GM21723 (cell line): ENCODE measurements around the gene NCOA7.
"Not testable (repeated sequence)": the region's sequence is repeated elsewhere in the genome, so short reads cannot be mapped to it uniquely, and the experiment has no call there.

Experiments
- ATAC-seq: cut with Tn5 transposase; IDR thresholded peaks from one replicate; pipeline ENCODE4 v1.9.1; 2021; ENCODE audit warnings: mild to moderate bottlenecking, moderate library complexity; ENCODE audit not compliant: unreplicated experiment

NCOA7 gene

GRCh38 chr6:125834348-125834747 lies 43.6 kb downstream of the NCOA7 start:
- ATAC-seq: peak; percentile 71

- ATAC-seq: no peak
These were observed 44.5 kb downstream of the NCOA7 start for GRCh38 chr6:125835221-125835744.

- no peak for ATAC-seq
These were observed 45.7 kb downstream of the NCOA7 start for GRCh38 chr6:125836466-125836865.

GRCh38 chr6:125839471-125839870 lies 48.7 kb downstream of the NCOA7 start:
- ATAC-seq: no peak

GRCh38 chr6:125839879-125840278 lies 49.1 kb downstream of the NCOA7 start:
- ATAC-seq: no peak

- ATAC-seq: no peak
These were observed 50.8 kb downstream of the NCOA7 start for GRCh38 chr6:125841356-125842090.

DNA sequence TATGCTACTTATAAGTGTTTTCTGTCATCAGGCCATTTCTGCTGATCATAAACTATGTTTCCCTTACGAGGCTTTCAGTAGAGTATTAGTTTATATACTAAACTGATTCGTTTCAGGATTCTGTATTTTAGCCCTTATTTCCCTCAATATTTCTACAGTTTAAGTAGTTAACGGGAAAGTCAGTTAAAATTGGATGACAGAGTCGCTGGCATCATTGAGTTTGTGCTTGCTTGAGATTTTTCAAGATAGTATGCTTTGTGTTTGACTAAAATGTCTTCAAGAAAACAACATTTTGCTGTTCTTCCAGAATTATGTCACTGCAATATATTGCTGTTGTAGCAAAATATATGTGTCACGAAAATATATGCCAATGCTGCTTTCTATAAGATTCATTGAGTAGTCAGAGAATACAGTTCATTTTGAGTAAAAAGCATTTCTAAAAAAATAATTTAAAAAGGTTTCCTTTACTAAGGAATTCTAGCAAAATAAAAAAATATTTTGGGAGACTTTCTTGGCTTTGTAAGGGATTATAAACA lies 51.4 kb downstream of the NCOA7 start:
- ATAC-seq: no peak

GRCh38 chr6:125843593-125843992 lies 52.8 kb downstream of the NCOA7 start:
- ATAC-seq: no peak

DNA sequence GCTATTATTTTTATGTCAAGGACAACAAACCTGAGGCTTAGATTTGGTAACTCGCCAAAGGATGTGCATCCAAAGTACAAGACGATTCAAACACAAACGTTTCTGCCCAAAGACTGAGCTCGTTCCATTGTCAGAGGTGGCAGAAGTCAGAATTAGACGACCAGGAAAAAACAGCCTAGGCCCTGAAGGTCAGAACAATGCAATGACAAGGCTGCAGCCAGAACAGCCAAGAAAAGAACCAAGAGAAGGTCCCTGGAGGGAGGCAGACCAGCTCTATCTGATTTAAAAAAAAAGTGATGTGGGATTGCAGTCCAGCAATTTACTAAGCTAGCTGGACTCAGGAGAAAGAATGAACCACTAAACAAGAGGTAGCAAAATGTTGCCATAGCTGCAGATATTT lies 54.2 kb downstream of the NCOA7 start:
- no peak for ATAC-seq

GRCh38 chr6:125846292-125847024 lies 55.7 kb downstream of the NCOA7 start:
- no peak for ATAC-seq

GRCh38 chr6:125848286-125848685 lies 57.5 kb downstream of the NCOA7 start:
- ATAC-seq: not testable (repeated sequence)

DNA sequence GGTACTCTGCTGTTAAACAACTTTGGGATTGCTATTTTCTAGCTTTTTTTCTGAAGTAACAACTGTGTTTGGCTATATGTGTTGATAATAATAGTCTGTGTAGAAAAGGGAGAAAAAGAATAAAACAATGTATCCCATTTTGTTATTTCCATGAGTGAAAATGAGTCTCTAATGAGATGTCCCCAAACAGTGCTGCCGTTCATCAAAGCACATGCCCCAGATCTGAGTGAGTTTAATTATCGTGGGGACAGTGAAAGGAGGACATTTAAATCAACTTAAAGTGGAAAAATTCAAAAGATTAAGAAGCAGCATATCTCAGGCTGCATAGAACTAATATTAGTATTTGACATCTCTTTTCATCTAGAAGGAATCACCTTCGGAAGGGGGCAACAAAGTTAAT lies 59.6 kb downstream of the NCOA7 start:
- ATAC-seq: no peak

DNA sequence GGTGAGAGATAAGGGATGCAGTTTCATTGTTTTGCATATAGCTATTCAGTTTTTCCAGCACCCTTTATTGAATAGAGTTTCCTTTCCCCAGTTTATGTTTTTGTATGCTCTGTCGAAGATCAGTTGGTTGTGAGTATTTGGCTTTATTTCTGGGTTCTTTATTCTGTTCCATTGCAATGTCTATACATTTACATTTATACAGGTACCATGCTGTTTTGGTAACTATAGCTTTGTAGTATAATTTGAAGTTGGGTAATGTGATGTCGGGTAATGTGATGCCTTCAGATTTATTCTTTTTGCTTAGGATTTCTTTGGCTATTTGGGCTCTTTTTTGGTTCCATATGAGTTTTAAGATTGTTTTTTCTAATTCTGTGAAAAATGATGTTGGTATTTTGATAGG lies 61.8 kb downstream of the NCOA7 start:
- no peak for ATAC-seq

- no peak for ATAC-seq
These were observed 62.4 kb downstream of the NCOA7 start for GRCh38 chr6:125853168-125853567.

DNA sequence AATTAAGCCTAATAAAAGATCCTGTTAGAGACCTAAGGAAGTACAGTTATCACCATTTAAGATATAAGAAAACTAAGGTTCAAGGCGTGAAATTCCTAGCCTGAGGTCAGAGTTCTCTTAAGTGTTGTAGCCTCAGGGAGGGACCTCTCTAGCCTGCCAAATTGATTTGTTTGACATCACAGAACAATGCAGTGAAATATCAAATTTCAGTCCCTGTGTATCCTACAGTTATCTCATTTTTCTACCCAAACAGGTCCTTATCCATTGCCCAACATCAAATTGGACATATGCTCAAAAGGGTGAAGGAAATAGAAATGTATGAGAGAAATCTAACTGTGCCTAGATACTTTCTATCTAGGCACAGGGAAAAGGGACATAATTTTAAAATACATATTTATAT lies 63.0 kb downstream of the NCOA7 start:
- ATAC-seq: no peak

DNA sequence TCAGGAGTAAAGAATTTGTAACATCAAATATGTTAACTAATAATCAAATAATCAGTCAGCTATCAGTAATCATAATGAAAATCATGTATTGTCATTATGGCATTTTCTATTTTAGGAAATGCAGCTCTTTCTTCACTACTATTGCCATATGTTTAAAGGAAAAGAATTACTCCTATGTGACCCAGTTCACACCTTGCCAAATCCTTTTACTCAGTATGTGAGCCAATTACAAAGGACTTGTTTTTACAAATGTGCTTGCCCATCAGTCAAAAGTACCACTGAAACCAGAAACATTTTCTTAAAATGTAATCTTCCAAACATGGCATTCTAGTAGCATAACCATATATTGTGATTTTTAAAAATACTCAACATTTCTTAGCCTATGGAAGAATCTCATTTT lies 63.6 kb downstream of the NCOA7 start:
- ATAC-seq: no peak

GRCh38 chr6:125855783-125856182 lies 65.0 kb downstream of the NCOA7 start:
- no peak for ATAC-seq

DNA sequence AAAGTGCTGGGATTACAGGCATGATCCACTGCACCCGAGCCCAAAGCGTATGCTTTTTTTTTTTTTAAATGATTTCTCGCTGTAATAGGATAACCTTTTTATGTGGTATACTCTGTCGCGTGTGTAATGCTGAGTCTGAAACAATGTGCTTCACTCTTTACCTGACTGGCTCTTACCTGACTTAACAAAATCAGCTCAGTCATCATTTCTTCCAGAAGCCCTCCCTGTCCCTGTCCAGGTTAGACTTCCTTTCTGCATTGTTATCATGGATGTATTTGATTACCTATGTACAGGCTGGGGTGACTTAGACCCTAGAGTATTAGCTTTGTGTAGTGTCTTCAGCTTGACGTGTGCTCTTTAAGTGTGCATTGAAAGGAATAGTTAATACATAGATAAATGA lies 67.1 kb downstream of the NCOA7 start:
- ATAC-seq: no peak

- ATAC-seq: peak; percentile 90
These were observed 67.9 kb downstream of the NCOA7 start for GRCh38 chr6:125858427-125859320.

- ATAC-seq: no peak
These were observed 69.0 kb downstream of the NCOA7 start for GRCh38 chr6:125859727-125860126.

DNA sequence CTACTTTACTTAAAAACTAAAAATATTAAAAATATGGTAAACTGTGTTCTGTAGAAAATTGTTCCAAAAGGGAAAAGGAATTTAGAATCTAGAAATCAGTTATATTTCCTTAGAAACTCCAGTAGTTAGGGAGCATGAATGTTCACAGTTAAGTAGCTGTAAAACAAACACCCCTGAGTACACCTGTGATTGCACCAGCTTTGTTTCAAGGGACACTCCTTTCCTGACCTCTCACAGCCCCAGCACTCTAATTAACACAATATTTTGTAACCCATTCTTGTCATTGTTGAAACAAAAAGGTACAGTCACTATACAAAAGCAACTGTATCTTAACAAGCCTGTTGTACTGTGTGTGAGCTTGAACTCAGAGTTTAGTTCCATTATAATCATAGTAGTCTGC lies 72.3 kb downstream of the NCOA7 start:
- no peak for ATAC-seq
